Measurements from ENCODE around the gene CLEC2A.

Gene CLEC2A

DNA sequence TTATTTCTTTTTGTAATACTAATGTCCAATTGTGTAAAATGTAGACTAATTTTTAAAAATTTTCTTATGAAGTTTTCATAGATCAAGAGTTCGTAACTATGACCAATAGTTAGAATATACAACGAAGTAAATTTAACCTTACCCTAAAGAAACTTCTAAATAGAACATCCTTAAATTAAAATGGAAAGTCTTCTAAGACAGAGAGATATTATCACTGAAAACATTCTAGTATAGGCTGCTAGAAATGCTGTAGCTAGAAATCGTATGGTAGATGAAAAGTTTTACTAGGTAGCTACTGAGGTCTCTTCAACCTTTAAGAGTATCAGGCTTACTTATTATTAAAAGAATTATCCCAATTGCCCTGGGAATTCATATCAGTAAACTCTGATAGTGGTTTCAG, 925 bp downstream of the CLEC2A start:
- DNase-seq, result no peak

DNA sequence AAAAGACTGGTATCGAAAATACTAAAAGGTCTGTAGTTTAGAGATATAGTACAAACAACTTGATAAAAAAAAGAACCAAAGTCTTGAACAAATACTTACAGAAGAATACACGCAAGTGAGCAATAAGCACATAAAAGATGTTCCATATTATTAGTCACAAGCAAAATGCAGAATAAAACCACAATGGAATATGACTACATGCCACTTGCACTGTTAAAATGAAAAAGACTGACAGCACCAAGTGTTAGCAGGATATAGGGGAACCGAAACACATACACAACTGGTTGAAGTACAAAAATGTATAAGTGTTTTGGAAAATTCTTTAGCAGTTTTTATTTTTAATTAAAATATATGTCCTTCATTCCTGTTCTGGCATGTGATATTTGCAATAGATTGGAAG, 3.6 kb downstream of the CLEC2A start:
- DNase-seq, result no peak

DNA sequence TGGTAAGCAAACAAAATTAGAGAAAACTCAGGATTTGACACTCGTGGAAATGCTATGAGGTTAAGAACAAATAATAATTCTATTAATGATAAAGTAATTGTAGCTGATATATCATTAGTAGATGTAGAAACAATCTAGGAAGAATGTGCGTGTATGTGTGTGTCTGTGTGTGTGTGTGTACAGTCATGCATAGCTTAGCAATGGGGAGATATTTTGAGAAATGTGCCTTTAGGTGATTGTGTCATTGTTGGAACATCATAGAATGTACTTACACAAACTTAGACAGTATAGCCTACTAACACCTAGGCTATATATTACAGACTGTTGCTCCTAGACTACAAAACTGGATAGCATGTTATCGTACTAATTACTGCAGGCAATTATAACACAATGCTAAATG, 5.3 kb downstream of the CLEC2A start:
- DNase-seq, result no peak

GRCh38 chr12:9925705-9926393, 6.3 kb downstream of the CLEC2A start:
- DNase-seq, result no peak

GRCh38 chr12:9922429-9922828, 9.7 kb downstream of the CLEC2A start:
- no peak for DNase-seq

DNA sequence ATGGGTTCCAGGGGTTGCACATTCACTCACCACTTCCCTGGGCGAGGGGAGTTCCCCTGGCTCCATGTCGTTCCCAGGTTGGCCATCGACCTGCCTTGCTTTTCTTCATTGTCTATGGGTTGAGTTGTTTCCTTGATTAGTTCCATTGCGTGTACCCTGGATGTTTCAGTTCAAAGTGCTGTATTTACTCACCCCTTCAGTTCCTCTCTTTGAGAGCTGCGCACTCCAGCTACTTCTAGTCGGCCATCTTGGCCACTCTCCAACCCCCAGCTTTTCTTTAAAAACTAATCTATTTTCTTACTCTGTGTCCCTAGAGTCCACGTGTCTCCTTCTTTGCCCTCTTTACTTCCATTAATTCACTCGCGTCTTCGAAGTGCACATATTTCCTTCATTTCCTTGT, 11.7 kb downstream of the CLEC2A start:
- no peak for DNase-seq

GRCh38 chr12:9919443-9919842, 12.7 kb downstream of the CLEC2A start:
- no peak for DNase-seq

GRCh38 chr12:9911708-9912107, 20.5 kb downstream of the CLEC2A start:
- DNase-seq, result no peak

- no peak for DNase-seq
These were observed 21.3 kb downstream of the CLEC2A start for GRCh38 chr12:9910716-9911421.

GRCh38 chr12:9909724-9910123, 22.4 kb downstream of the CLEC2A start:
- DNase-seq, result no peak

- no peak for DNase-seq
These were observed 23.8 kb downstream of the CLEC2A start for GRCh38 chr12:9908350-9908749.

GRCh38 chr12:9907769-9908168, 24.4 kb downstream of the CLEC2A start:
- DNase-seq, result no peak

DNA sequence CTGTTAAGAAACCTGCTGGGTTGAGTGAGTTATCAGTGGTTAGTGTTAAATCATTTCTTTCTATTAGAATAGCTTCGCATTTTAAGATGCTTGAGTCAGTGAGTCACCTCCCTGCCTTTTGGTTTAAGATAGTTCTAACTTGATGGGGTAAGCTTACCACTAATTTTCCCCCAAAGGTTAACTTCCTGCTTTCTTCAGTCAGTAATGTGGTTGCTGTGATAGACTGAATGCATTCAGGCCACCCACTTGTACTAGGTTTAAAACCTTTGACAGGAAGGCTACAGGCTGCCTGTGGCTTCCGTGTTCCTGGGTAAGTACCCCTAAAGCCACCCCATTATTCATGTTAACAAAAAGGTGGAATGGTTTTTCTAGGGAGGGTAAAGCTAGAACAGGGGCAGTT, 25.3 kb downstream of the CLEC2A start:
- DNase-seq, result no peak

DNA sequence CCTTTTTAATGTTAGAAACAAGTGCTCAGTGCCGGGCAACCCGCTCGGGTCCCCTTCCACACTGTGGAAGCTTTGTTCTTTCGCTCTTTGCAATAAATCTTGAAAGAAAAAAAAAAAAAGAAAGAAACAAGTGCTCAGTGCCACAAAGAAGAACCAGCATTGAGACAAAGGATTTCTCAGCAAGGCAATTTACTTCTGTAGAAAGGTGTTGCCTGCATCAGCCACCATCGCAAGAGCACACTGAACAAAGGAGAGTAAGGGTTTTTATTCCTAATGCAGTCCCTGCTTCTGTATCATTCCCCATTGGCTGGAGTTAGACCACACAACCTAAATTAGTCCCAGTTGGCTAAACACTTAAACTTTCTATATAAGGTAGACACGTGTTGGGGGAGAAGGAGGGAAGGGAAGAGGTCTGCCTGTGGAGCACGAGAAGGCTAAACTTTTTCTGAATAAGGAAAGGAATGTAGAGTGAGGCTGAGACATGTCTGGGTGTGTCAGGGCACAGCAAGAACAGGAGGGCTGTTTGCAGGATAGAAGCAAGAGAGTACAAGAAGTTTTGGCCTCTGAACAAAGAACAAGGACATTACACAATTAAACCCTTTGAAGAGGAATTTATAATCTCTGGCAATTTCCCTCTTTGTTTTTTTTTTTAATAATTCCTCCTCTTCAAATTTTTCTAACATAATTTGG, 29.5 kb downstream of the CLEC2A start:
- no peak for DNase-seq

- no peak for DNase-seq
These were observed 31.2 kb downstream of the CLEC2A start for GRCh38 chr12:9900930-9901329.

DNA sequence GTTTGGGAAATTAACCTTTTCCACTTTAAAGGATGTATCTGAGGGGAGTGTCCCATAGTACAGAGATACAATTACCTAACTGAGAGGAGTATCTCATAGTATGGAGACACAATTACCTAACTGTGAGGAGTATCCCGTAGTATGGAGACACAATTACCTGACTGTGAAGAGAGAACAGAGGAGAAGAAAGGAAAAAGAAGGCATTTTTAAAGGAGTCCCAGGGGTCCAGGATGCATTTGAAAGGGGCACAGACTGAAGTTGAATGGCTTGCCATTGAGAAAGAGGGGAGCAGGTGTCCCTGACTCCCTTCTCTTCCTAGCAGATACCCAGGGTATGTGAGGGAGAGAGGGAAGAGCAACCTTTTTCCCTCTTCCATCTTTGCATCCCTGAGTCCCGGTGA, 33.0 kb downstream of the CLEC2A start:
- DNase-seq, result no peak

DNA sequence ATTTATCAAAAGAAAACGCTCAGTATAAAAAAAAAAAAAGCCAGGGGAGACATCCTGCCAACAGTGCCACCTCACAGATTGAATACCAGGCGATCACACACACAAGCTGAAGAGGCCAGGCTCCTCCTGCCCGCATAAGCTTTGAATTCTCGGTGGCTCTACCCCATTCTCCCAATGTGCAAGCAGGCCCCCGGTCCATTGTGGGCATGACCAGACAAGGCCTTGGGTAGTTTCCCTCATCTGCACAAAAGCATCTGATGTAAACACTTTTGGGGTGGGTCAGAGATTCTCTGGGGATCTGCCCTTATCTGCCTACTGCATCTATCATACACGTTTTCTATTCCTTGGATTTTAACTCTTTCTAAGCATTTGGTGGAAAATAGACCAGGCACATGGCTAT, 34.6 kb downstream of the CLEC2A start:
- DNase-seq, result no peak

DNA sequence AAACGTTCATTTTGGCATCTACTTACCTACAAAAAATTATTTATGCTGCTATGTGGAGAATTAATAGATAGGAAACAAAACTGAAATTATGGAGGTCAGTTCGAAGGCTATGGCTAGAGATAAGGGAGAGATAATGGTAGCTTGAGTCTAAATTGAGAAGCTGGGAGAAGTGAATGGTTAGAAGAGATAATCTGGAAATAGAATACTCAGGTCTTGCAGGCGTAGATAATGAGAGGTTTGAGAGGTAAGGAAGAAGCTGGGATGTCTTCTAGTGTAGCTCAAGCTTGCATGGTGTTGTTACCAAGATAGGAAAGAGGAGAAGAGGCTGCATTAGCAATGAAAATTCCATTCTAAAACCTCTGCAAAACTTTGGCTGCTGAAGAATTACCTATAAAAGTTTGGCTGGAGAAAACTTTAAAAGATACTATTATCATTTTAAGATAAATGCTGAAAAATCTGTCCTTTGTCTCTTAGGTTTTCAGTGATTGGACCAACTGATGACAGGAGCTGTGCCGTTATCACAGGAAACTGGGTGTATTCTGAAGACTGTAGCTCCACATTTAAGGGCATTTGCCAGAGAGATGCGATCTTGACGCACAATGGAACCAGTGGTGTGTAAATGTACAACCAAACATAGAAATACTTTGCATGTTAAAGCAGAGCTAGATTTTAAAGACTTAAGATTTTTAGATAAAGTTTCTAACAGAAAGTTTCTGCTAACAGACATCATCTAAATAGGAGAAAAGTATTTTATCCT, 36.8 kb downstream of the CLEC2A start:
- no peak for DNase-seq

- peak; percentile 35 for DNase-seq
These were observed 43.4 kb downstream of the CLEC2A start for GRCh38 chr12:9888665-9889273.

- no peak for DNase-seq
These were observed 49.0 kb downstream of the CLEC2A start for GRCh38 chr12:9883175-9883574.

GRCh38 chr12:9881988-9882387, 50.2 kb downstream of the CLEC2A start:
- no peak for DNase-seq

DNA sequence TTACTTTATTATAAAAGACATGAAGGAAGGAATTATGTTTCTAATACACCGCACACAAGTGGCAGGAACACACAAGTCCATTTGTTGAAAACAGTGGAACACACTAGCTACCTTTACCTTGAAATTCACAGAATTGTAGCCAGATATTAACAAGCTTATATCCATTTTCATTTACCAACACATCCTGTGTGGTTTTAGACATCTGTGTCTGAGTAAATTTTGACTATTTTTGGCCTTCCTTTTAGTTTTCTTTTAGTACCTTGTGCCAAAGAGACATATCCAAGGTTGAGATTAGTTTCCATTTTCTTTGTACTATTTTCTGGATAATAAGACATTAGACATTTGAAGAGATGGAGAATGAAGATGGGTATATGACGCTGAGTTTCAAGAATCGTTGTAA, 50.9 kb downstream of the CLEC2A start, which contains the start of gene KLRF2:
Gene KLRF2 (plus strand): TSS at position 244 of the 400 bp plus-strand sequence. CDS start 107 bp downstream, at position 351.
- no peak for DNase-seq

- DNase-seq, result no peak
These were observed 51.6 kb downstream of the CLEC2A start for GRCh38 chr12:9880532-9881078.
